ENCODE data around the gene ZIK1.
A peak's percentile ranks its signal among the peaks of the same experiment; 100 is the strongest.

The ZIK1 gene

GRCh38 chr19:57583521-57584416, at the start of gene ZIK1:
TSS of gene ZIK1 (plus strand) at chr19:57584145. CDS start at chr19:57584357, 212 bp downstream.
- no peak for DNase-seq

- no peak for DNase-seq
Observed at GRCh38 chr19:57537953-57538547, 45.9 kb upstream of the ZIK1 start.

- DNase-seq = no peak
Observed at GRCh38 chr19:57546513-57546912, 37.4 kb upstream of the ZIK1 start.

GRCh38 chr19:57552432-57552831, 31.5 kb upstream of the ZIK1 start:
- no peak for DNase-seq

GRCh38 chr19:57557659-57558058, 26.3 kb upstream of the ZIK1 start:
- no peak for DNase-seq

GRCh38 chr19:57558525-57558924, 25.4 kb upstream of the ZIK1 start:
- peak in 1 of 2 experiments; percentile 33 for DNase-seq

GRCh38 chr19:57559008-57559403, 24.9 kb upstream of the ZIK1 start:
- no peak for DNase-seq

GRCh38 chr19:57559404-57560025, 24.4 kb upstream of the ZIK1 start, which contains the start of gene ZNF550:
TSS of gene ZNF550 (minus strand) at chr19:57559863. CDS start at chr19:57559682, 181 bp downstream.
- peak; percentile 80 to 87 for DNase-seq

GRCh38 chr19:57560049-57560491, 23.9 kb upstream of the ZIK1 start:
- no peak for DNase-seq

- no peak for DNase-seq
Observed at GRCh38 chr19:57563547-57563946, 20.4 kb upstream of the ZIK1 start.

- DNase-seq = peak; percentile 20 to 32
Observed at GRCh38 chr19:57566396-57567265, 17.3 kb upstream of the ZIK1 start.

GRCh38 chr19:57570707-57571106, 13.2 kb upstream of the ZIK1 start:
- no peak for DNase-seq

GRCh38 chr19:57572415-57572947, 11.5 kb upstream of the ZIK1 start:
- DNase-seq = no peak

- no peak for DNase-seq
Observed at GRCh38 chr19:57576661-57577060, 7.3 kb upstream of the ZIK1 start.

GRCh38 chr19:57578487-57579205, 5.3 kb upstream of the ZIK1 start, which contains the start of gene ZNF416:
TSS of gene ZNF416 (minus strand) at chr19:57578911. CDS start at chr19:57578704, 207 bp downstream.
- DNase-seq = peak; percentile 98

GRCh38 chr19:57583104-57583520, 833 bp upstream of the ZIK1 start:
- DNase-seq = no peak

- no peak for DNase-seq
Observed at GRCh38 chr19:57587529-57587928, 3.6 kb downstream of the ZIK1 start.

- no peak for DNase-seq
Observed at GRCh38 chr19:57599377-57599760, 15.4 kb downstream of the ZIK1 start.

- DNase-seq = peak; percentile 74 to 87
Observed at GRCh38 chr19:57599761-57600383, 15.9 kb downstream of the ZIK1 start, which contains the start of gene ZNF530. TSS of gene ZNF530 (plus strand) at chr19:57599885. CDS start at chr19:57604346, 4,461 bp downstream.

GRCh38 chr19:57606931-57607330, 23.0 kb downstream of the ZIK1 start:
- no peak for DNase-seq

- no peak for DNase-seq
Observed at GRCh38 chr19:57611113-57611512, 27.2 kb downstream of the ZIK1 start.
